ENCODE measurements around the gene SKP1. TPM values are rescaled to one million over a fixed set of nuclear protein-coding genes. Genes with fewer than 3 reads are reported as not detected.

The SKP1 gene
- total RNA-seq, 4 donors from 2014 or later = 32.6 to 224 (median 170) TPM

DNA sequence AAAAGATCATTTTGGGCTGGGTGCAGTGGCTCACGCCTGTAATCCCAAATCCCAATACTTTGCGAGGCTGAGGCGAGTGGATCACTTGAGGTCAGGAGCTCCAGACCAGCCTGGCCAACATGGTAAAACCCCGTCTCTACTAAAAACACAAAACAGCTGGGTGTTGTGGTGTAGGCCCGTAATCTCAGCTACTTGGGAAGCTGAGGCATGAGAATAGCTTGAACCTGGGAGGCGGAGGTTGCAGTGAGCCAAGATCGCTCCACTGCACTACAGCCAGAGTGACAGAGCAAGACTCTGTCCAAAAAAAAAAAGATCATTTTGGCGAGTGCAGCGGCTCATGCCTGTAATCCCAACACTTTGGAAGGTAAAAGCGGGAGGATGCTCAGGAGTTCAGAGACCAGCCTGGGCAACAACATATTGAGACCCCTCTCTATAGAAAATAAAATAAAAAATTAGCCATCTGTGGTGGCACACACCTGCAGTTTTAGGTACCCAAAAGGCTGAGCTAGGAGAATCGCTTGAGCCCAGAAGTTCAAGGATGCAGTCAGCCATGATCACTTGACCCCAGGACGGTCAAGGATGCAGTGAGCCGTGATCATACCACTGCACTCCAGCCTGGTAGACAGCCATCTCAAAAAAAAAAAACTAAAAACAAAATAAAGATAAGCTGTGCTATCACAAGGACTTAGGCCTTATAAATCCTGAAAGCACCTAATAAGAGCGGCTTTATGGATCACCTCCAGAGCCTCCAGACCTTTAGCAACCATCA, 32.9 kb upstream of the SKP1 start:
- no peak for DNase-seq
- Histone ChIP-seq H3K4me3 (no peak overlapping the region), H3K27me3 (no peaks in the 10 kb centered on the region), H3K9me3 (no peaks in the 10 kb centered on the region), H3K4me1 (peaks cover 4 to 36% (median 23%) of the 10 kb centered on the region in 4 donors), H3K36me3 (peaks cover 0 to 8% (median 0%) of the 10 kb centered on the region in 4 donors), H3K27ac (no peak overlapping the region)
- TF ChIP-seq, protein P1, sequence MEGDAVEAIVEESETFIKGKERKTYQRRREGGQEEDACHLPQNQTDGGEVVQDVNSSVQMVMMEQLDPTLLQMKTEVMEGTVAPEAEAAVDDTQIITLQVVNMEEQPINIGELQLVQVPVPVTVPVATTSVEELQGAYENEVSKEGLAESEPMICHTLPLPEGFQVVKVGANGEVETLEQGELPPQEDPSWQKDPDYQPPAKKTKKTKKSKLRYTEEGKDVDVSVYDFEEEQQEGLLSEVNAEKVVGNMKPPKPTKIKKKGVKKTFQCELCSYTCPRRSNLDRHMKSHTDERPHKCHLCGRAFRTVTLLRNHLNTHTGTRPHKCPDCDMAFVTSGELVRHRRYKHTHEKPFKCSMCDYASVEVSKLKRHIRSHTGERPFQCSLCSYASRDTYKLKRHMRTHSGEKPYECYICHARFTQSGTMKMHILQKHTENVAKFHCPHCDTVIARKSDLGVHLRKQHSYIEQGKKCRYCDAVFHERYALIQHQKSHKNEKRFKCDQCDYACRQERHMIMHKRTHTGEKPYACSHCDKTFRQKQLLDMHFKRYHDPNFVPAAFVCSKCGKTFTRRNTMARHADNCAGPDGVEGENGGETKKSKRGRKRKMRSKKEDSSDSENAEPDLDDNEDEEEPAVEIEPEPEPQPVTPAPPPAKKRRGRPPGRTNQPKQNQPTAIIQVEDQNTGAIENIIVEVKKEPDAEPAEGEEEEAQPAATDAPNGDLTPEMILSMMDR (IDR thresholded peaks at IDR 0.05) = no peak
- TF ChIP-seq POLR2A (IDR thresholded peaks at IDR 0.05) (no peak), EP300 (IDR thresholded peaks at IDR 0.05; ENCODE audit: low read depth) (no peak), POLR2AphosphoS5 (IDR thresholded peaks at IDR 0.05) (no peak)
- intact Hi-C loops (cut with DNase I; ENCODE audit: low total_unique reads) = no loop called here
- 65 to 100% methylated on average over 1 to 14 of the region's 14 CpGs for WGBS, 2 donors (ENCODE audit: low coverage in 1 of 2)
- in situ Hi-C loops (cut with MboI; ENCODE audit: low pct_ligation_motif_present in 1 of 4, low pct_unique_long_range_greater_than_20kb in 1 of 4, low sequenced_read_pairs in 3 of 4) = no loop called here

DNA sequence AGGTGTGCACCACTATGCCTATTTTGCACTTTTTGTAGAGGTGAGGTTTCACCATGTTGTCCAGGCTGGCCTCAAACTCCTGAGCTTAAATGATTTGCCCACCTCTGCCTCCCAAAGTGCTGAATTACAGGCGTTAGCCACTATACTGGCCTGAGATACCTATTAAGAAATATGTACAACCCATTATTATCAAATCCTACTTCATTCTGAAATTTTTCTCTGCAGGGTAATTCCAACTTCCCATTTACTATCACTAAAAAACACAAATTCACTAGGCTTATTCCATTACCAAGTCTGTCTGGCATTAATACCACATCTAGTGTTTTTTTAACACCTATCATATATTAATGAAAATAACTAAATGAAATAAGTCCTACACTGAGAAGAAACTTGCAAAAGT, 30.9 kb upstream of the SKP1 start:
- peaks cover 0 to 3% (median under 1%) of the 10 kb centered on the region in 4 donors for H3K36me3 ChIP-seq
- DNase-seq = no peak
- in situ Hi-C loops (cut with MboI; ENCODE audit: low pct_ligation_motif_present in 1 of 4, low pct_unique_long_range_greater_than_20kb in 1 of 4, low sequenced_read_pairs in 3 of 4) = no loop called here
- H3K4me3 ChIP-seq = no peak overlapping the region
- TF ChIP-seq, protein P1 (IDR thresholded peaks at IDR 0.05) = no peak
- H3K9me3 ChIP-seq = no peaks in the 10 kb centered on the region
- 86 to 94% methylated on average over 1 of the region's 1 CpG for WGBS, 2 donors (ENCODE audit: low coverage in 1 of 2)
- no peak overlapping the region for H3K27ac ChIP-seq
- peaks cover 4 to 26% (median 20%) of the 10 kb centered on the region in 4 donors for H3K4me1 ChIP-seq
- no peaks in the 10 kb centered on the region for H3K27me3 ChIP-seq
- intact Hi-C loops (cut with DNase I; ENCODE audit: low total_unique reads) = no loop called here

DNA sequence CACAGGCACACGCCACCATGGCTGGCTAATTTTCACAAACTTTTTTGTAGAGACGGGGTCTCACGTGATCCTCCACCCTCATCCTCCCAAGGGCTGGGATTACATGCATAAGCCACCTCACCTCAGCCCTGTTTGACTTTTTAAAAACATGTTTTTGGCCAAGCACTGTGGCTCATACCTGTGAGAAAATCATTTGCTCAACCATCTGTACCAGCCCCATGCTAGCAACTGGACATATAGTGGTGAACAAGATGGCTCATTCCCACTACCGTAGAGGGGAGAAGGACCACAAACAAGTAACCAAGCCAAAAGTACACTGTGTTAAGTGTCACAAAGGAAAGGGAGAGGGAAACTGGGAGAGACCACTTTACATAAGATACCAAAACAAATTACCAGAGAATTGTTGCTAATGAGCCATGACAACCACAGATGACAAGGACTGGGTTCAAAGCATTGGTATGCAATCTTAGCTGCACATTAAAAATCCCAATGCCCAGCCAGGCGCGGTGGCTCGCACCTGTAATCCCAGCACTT, 29.9 kb upstream of the SKP1 start:
- no peak overlapping the region for H3K27ac ChIP-seq
- no peak overlapping the region for H3K4me3 ChIP-seq
- TF ChIP-seq POLR2AphosphoS5 (IDR thresholded peaks at IDR 0.05) = no peak
- no peak for TF ChIP-seq EP300 (IDR thresholded peaks at IDR 0.05; ENCODE audit: low read depth)
- TF ChIP-seq, protein P1 (IDR thresholded peaks at IDR 0.05) = no peak
- peaks cover 0 to 4% (median 3%) of the 10 kb centered on the region in 4 donors for H3K36me3 ChIP-seq
- peaks cover 4 to 26% (median 20%) of the 10 kb centered on the region in 4 donors for H3K4me1 ChIP-seq
- 80 to 82% methylated on average over 6 to 7 of the region's 7 CpGs for WGBS, 2 donors (ENCODE audit: low coverage in 1 of 2)
- no peaks in the 10 kb centered on the region for H3K9me3 ChIP-seq
- intact Hi-C loops (cut with DNase I; ENCODE audit: low total_unique reads) (no loop called here), in situ Hi-C loops (cut with MboI; ENCODE audit: low pct_ligation_motif_present in 1 of 4, low pct_unique_long_range_greater_than_20kb in 1 of 4, low sequenced_read_pairs in 3 of 4) (no loop called here)
- DNase-seq = no peak
- H3K27me3 ChIP-seq = no peaks in the 10 kb centered on the region

DNA sequence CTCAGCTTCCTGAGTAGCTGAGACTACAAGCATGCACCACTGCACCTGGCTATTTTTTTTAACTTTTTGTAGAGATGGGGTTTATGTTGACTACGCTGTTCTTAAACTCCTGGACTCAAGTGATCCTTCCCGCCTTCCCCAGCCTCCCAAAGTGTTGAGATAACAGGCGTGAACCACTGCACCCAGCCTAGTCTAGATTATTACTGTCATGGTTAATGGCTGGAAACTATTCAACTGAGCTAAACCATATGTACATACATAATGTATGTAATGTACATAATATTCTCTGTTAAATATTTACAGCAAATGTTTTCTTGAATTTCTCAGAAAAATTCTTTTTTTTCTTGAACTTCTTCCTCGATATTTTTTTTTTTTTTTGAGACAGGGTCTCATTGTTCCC, 27.8 kb upstream of the SKP1 start:
- intact Hi-C loops (cut with DNase I; ENCODE audit: low total_unique reads) = no loop called here
- TF ChIP-seq, protein P1 (IDR thresholded peaks at IDR 0.05) = no peak
- no peak for TF ChIP-seq POLR2AphosphoS5 (IDR thresholded peaks at IDR 0.05)
- no peak for TF ChIP-seq POLR2A (IDR thresholded peaks at IDR 0.05)
- no peak for TF ChIP-seq EP300 (IDR thresholded peaks at IDR 0.05; ENCODE audit: low read depth)
- Histone ChIP-seq H3K27ac (no peak overlapping the region), H3K4me1 (peaks cover 0 to 10% (median 7%) of the 10 kb centered on the region in 4 donors), H3K4me3 (no peak overlapping the region), H3K36me3 (peaks cover 0 to 25% (median 13%) of the 10 kb centered on the region in 4 donors), H3K9me3 (no peaks in the 10 kb centered on the region), H3K27me3 (no peaks in the 10 kb centered on the region)
- DNase-seq = no peak
- in situ Hi-C loops (cut with MboI; ENCODE audit: low pct_ligation_motif_present in 1 of 4, low pct_unique_long_range_greater_than_20kb in 1 of 4, low sequenced_read_pairs in 3 of 4) = no loop called here
- 94 to 96% methylated on average over 3 to 4 of the region's 4 CpGs for WGBS, 2 donors (ENCODE audit: low coverage in 1 of 2)

Measured in transverse colon (tissue), 4 donors.